BLaER1 (cell line): Measurements from ENCODE around the gene MACROH2A2.
"Not testable (repeated sequence)": the region's sequence is repeated elsewhere in the genome, so short reads cannot be mapped to it uniquely, and the experiment has no call there.

Experiments
- H3K27ac ChIP-seq: shearing (Covaris generic); formaldehyde crosslinking; 2 replicates; pipeline ENCODE4 v1.8.1; 2022
- H3K27me3 ChIP-seq: shearing (Covaris generic); formaldehyde crosslinking; 2 replicates; pipeline ENCODE4 v1.8.1; 2022
- H3K36me3 ChIP-seq: shearing (Covaris generic); formaldehyde crosslinking; 2 replicates; pipeline ENCODE4 v1.8.1; 2022
- H3K4me1 ChIP-seq: shearing (Covaris generic); formaldehyde crosslinking; 2 replicates; pipeline ENCODE4 v1.8.1; 2022
- H3K4me2 ChIP-seq: shearing (Covaris generic); formaldehyde crosslinking; 2 replicates; pipeline ENCODE4 v1.8.1; 2022
- H3K4me3 ChIP-seq: shearing (Covaris generic); formaldehyde crosslinking; 2 replicates; pipeline ENCODE4 v1.8.1; 2022
- H3K9ac ChIP-seq: shearing (Covaris generic); formaldehyde crosslinking; 2 replicates; pipeline ENCODE4 v1.8.1; 2022
- H3K9me3 ChIP-seq: shearing (Covaris generic); formaldehyde crosslinking; 2 replicates; pipeline ENCODE4 v1.8.1; 2022
- H4K20me1 ChIP-seq: shearing (Covaris generic); formaldehyde crosslinking; 2 replicates; pipeline ENCODE4 v1.8.1; 2022
- Cebpa-rat ChIP-seq: shearing (Covaris generic); IDR thresholded peaks from 2 replicates; pipeline ENCODE4 v1.8.1; 2022

The MACROH2A2 gene

DNA sequence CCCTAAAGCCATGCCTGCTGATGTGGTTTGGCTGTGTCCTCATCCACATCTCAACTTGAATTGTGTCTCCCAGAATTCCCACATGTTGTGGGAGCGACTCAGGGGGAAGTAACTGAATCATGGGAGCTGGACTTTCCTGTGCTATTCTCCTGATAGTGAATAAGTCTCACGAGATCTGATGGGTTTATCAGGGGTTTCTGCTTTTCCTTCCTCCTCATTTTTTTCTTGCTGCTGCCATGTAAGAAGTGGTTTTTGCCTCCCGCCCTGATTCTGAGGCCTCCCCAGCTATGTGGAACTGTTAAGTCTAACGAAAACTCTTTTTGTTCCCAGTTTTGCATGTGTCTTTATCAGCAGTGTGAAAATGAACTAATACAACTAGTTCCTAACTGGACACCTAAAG, 11.8 kb downstream of the MACROH2A2 start:
- H3K27ac ChIP-seq, result no peak overlapping the region; the same call in 1 of the 2 replicates
- H3K9ac ChIP-seq, result no peak overlapping the region
- no peak overlapping the region for H3K4me3 ChIP-seq
- peaks cover 70% of the 10 kb centered on the region for H4K20me1 ChIP-seq
- no peaks in the 10 kb centered on the region for H3K27me3 ChIP-seq
- peak overlapping the region; percentile 40 for H3K4me2 ChIP-seq
- no peak for TF ChIP-seq Cebpa-rat
- H3K36me3 ChIP-seq, result peaks cover 31% of the 10 kb centered on the region
- no peaks in the 10 kb centered on the region for H3K9me3 ChIP-seq
- H3K4me1 ChIP-seq, result peaks cover 31% of the 10 kb centered on the region

DNA sequence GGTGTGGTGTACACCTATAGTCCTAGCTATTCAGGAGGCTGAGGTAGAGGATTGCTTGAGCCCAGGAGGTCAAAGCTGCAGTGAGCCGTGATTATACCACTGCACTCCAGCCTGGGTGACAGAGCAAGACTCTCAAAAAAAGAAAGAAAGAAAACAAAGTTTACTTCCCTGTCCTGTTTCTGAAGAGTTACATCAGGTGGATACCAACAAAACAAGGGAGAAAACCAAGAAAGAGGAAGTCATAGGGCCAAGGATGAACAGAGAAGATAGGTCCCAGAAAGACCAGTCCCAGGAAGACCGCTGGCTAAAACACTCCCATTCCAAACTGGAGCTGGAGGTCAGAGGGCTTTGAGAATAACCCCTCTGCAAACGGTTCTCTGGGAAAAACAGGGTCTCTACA, 13.5 kb downstream of the MACROH2A2 start:
- H3K27ac ChIP-seq, result no peak overlapping the region
- H3K9me3 ChIP-seq, result no peaks in the 10 kb centered on the region
- peaks cover 71% of the 10 kb centered on the region for H4K20me1 ChIP-seq
- no peak for TF ChIP-seq Cebpa-rat
- no peak overlapping the region for H3K9ac ChIP-seq
- H3K27me3 ChIP-seq, result no peaks in the 10 kb centered on the region
- H3K36me3 ChIP-seq, result peaks cover 31% of the 10 kb centered on the region
- H3K4me2 ChIP-seq, result no peak overlapping the region
- H3K4me1 ChIP-seq, result peaks cover 35% of the 10 kb centered on the region
- no peak overlapping the region for H3K4me3 ChIP-seq

GRCh38 chr10:70067586-70067985, 14.9 kb downstream of the MACROH2A2 start:
- Histone ChIP-seq H3K4me3 (no peak overlapping the region), H3K9me3 (no peaks in the 10 kb centered on the region), H3K9ac (no peak overlapping the region), H3K36me3 (peaks cover 35% of the 10 kb centered on the region), H3K27me3 (no peaks in the 10 kb centered on the region), H4K20me1 (peaks cover 62% of the 10 kb centered on the region), H3K4me2 (no peak overlapping the region), H3K4me1 (peaks cover 34% of the 10 kb centered on the region), H3K27ac (no peak overlapping the region)
- TF ChIP-seq Cebpa-rat, result no peak

- peaks cover 21% of the 10 kb centered on the region for H3K4me1 ChIP-seq
- no peak for TF ChIP-seq Cebpa-rat
Measured at GRCh38 chr10:70068925-70069324, 16.3 kb downstream of the MACROH2A2 start.

DNA sequence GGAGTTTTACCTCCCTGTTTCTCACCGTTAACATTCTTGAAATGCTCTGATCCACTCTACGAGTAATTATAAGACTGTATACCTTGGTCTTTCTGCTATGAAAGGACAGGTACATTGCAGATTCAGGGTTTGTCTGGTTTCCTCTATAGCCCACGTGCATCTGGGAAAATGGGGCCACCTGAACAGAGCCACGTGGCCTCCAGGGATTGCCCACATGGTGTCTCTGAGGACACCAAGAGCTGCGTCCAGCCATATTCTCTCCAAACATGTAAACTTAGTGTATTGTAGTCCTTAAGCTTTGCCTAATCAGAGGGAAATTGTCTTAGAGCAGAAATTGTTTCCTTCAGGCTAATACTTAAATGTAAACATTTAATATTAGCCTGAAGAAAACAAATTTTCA, 16.7 kb downstream of the MACROH2A2 start:
- peaks cover 17% of the 10 kb centered on the region for H3K4me1 ChIP-seq
- H3K4me2 ChIP-seq, result peak overlapping the region; percentile 23; the same call in 1 of the 2 replicates
- H3K4me3 ChIP-seq, result no peak overlapping the region

More at GRCh38 chr10:70068925-70069324, 16.3 kb downstream of the MACROH2A2 start:
- H3K9me3 ChIP-seq, result no peaks in the 10 kb centered on the region
- no peak overlapping the region for H3K4me3 ChIP-seq
- no peak overlapping the region for H3K27ac ChIP-seq
- H3K36me3 ChIP-seq, result peaks cover 46% of the 10 kb centered on the region
- H3K27me3 ChIP-seq, result no peaks in the 10 kb centered on the region
- no peak overlapping the region for H3K9ac ChIP-seq
- peaks cover 48% of the 10 kb centered on the region for H4K20me1 ChIP-seq
- peak overlapping the region; percentile 23; the same call in 1 of the 2 replicates for H3K4me2 ChIP-seq

DNA sequence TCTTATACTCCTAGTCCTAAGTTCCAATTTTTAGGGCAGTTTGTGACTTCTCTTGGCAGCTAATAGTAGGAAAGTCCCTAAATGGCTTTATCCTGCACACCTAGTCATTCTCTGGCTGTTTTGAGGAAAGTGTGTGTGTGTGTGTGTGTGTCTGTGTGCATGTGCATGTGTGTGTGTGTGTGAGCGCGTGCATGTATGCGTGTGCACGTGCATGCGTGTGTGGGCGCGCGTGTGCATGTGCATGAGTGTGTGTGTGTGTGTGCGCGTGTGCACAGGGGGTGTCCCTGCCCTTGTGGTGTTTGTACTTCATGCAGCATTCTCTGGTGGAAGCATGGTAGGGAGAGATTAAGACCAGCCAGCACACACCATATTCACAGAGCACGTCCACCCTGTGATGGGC, 18.2 kb downstream of the MACROH2A2 start:
- Histone ChIP-seq H3K4me2 (no peak overlapping the region), H3K36me3 (peaks cover 49% of the 10 kb centered on the region), H3K4me3 (no peak overlapping the region), H3K9ac (no peak overlapping the region), H3K27ac (no peak overlapping the region), H3K27me3 (no peaks in the 10 kb centered on the region), H3K4me1 (peaks cover 10% of the 10 kb centered on the region), H4K20me1 (peaks cover 43% of the 10 kb centered on the region), H3K9me3 (no peaks in the 10 kb centered on the region)
- no peak for TF ChIP-seq Cebpa-rat

More for the DNA sequence above, 16.7 kb downstream of the MACROH2A2 start:
- no peak overlapping the region for H3K9ac ChIP-seq
- no peak overlapping the region for H3K27ac ChIP-seq
- peaks cover 44% of the 10 kb centered on the region for H4K20me1 ChIP-seq
- no peaks in the 10 kb centered on the region for H3K9me3 ChIP-seq
- TF ChIP-seq Cebpa-rat, result no peak
- no peaks in the 10 kb centered on the region for H3K27me3 ChIP-seq
- H3K36me3 ChIP-seq, result peaks cover 48% of the 10 kb centered on the region

DNA sequence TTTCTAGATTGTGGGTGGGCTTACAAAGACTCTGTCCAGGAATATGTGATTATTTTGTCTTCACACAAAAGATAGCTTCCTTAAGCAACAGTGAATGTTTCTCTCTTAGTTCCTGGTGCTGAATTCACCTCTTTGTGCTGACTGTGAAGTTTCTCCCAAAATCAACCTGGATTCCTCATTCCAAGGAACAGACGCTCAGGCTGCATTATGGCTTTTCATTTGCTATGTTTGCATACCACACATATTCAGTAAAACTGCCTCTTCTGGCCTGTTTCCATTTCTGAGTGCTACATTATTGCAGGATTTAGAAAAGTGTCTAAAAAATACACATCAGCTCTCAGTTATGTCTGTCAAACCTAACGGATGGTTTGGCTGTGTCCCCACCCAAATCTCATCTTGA, 21.5 kb downstream of the MACROH2A2 start:
- H3K4me1 ChIP-seq, result peaks cover 8% of the 10 kb centered on the region
- no peak overlapping the region for H3K9ac ChIP-seq
- no peak overlapping the region for H3K4me3 ChIP-seq
- TF ChIP-seq Cebpa-rat, result no peak
- H3K4me2 ChIP-seq, result no peak overlapping the region
- peaks cover 28% of the 10 kb centered on the region for H4K20me1 ChIP-seq
- H3K27ac ChIP-seq, result no peak overlapping the region
- peaks cover 65% of the 10 kb centered on the region for H3K36me3 ChIP-seq
- no peaks in the 10 kb centered on the region for H3K27me3 ChIP-seq
- no peaks in the 10 kb centered on the region for H3K9me3 ChIP-seq

GRCh38 chr10:70074971-70075370, 22.3 kb downstream of the MACROH2A2 start:
- Histone ChIP-seq H3K4me1 (no peaks in the 10 kb centered on the region), H3K4me3 (no peak overlapping the region)

GRCh38 chr10:70078329-70078728, 25.7 kb downstream of the MACROH2A2 start:
- H3K9ac ChIP-seq, result no peak overlapping the region
- no peak for TF ChIP-seq Cebpa-rat
- H3K4me1 ChIP-seq, result no peaks in the 10 kb centered on the region
- H3K9me3 ChIP-seq, result no peaks in the 10 kb centered on the region
- no peak overlapping the region for H3K27ac ChIP-seq
- H4K20me1 ChIP-seq, result peaks cover 14% of the 10 kb centered on the region; the same call in 1 of the 2 replicates
- no peak overlapping the region for H3K4me2 ChIP-seq
- H3K4me3 ChIP-seq, result no peak overlapping the region
- no peaks in the 10 kb centered on the region for H3K27me3 ChIP-seq
- peaks cover 84% of the 10 kb centered on the region for H3K36me3 ChIP-seq

More at GRCh38 chr10:70074971-70075370, 22.3 kb downstream of the MACROH2A2 start:
- peaks cover 73% of the 10 kb centered on the region for H3K36me3 ChIP-seq
- no peaks in the 10 kb centered on the region for H3K9me3 ChIP-seq
- no peak overlapping the region for H3K27ac ChIP-seq
- H4K20me1 ChIP-seq, result peaks cover 20% of the 10 kb centered on the region
- H3K27me3 ChIP-seq, result no peaks in the 10 kb centered on the region
- no peak overlapping the region for H3K9ac ChIP-seq
- H3K4me2 ChIP-seq, result no peak overlapping the region
- no peak for TF ChIP-seq Cebpa-rat

DNA sequence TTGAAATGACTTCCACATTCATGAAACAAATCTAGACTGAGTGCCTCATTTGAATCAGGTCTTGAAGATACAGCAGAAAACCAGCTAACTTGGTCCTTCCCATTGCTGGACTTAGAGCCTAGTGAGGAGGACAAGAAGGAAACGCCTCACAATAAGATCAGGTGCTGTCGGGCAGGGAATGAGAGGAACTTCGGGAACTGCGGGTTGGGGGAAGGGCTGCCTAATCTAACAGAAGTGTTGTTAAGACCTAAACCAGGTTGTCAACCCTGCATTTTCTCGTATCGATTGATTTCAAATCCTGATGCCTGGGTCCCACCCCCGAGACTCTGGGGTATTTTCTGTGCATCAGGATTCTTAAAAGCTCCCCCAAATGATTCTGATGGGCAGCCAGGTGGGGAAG, 26.3 kb downstream of the MACROH2A2 start:
- Histone ChIP-seq H3K4me2 (no peak overlapping the region), H3K27me3 (no peaks in the 10 kb centered on the region), H3K4me3 (no peak overlapping the region), H3K27ac (no peak overlapping the region), H4K20me1 (peaks cover 18% of the 10 kb centered on the region; the same call in 1 of the 2 replicates), H3K9ac (no peak overlapping the region), H3K9me3 (no peaks in the 10 kb centered on the region), H3K36me3 (peaks cover 83% of the 10 kb centered on the region), H3K4me1 (no peaks in the 10 kb centered on the region)
- TF ChIP-seq Cebpa-rat, result no peak

GRCh38 chr10:70080789-70081188, 28.1 kb downstream of the MACROH2A2 start:
- peaks cover 74% of the 10 kb centered on the region for H3K36me3 ChIP-seq
- not testable (repeated sequence) for H3K27ac ChIP-seq, H3K27me3 ChIP-seq, H3K9ac ChIP-seq, H3K4me2 ChIP-seq, H3K9me3 ChIP-seq, H3K4me1 ChIP-seq, H3K4me3 ChIP-seq
- peaks cover 28% of the 10 kb centered on the region; the same call in 1 of the 2 replicates for H4K20me1 ChIP-seq
